GM18520 (cell line): Measurements from ENCODE around the gene SLC12A3.

Source experiments
- ATAC-seq: cut with Tn5 transposase; IDR thresholded peaks from one replicate; pipeline ENCODE4 v1.9.1; 2021; ENCODE audit not compliant: unreplicated experiment

SLC12A3 gene

GRCh38 chr16:56888806-56889205 lies 23.8 kb downstream of the SLC12A3 start:
- ATAC-seq = no peak

DNA sequence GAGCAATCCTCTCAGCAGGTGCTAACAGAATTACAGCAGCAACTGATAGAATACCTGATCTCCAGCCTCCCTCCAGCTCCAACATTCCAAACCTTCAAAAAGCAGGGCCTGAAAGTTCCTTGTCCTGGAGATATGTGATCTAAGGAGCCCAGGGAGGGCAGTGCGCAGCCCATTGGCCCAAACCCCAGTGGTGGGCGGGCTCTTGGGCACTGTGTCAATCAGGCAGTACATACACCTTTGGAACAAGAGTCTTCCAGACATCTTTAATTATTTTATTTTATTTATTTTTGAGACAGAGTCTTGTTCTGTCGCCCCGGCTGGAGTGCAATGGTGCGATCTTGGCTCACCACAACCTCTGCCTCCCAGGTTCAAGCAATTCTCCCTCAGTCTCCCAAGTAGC lies 24.2 kb downstream of the SLC12A3 start:
- no peak for ATAC-seq

DNA sequence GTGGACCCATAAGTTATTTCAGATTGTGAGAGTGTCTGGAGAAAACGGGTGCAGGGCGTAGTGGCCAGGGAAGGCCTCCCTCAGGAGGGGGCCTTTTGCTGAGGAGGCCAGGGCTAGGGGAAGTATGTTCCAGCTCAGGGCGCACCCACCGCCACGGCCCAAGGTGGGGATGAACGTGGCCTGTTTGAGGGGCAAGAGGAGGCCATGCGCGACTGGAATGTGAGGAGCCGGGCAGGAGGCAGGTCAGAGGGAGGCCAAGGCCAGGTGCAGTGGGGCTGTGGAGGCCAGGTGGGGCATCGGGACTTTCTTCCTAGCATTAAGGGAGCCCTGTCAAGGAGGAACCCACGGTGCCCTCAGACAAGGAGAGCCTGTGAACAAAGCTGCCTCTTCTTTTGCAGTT lies 26.7 kb downstream of the SLC12A3 start:
- ATAC-seq = no peak

- ATAC-seq = no peak
Observed at GRCh38 chr16:56892705-56893104, 27.7 kb downstream of the SLC12A3 start.

DNA sequence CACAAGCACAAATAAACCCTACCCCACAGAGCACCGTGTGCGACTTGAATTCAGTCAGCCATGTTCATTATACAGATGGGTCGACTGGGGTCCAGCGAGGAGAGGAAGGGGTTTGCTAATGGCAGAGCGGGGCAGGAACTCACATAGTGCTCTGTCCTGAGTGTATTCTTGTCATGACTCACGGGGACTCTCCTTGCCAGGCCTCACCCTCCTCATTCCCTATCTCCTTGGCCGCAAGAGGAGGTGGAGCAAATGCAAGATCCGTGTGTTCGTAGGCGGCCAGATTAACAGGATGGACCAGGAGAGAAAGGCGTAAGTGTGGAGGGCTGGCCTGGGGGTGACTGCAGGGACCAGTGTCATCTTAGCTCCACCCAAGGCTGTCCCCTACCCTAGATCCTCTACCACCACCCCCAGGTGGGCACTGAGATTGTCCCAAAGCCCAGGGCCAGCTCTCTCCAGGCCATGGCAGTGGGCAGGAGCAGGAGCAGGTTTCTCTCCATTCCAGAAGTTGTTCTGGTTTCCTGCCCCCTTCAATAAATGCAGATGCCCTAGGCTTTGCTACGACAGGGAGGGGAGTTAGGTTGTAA lies 29.4 kb downstream of the SLC12A3 start:
- no peak for ATAC-seq

DNA sequence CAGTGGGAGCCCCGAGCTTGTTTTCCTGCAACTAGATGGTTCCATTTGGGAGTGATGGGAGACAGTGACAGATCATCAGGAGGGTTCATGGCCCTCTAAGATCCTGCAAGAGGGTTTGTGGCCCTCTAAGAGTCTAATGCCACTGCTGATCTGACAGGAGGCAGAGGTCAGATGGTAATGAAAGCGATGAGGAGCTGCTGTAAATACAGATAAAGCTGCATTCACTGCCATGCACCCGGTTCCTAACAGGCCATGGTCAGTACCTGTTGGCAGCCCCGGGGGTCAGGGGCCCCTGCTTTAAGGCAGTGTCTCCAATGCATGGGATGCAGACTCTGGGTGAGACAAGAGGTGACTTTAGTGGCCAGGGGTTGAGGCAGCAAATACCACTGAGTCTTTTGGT lies 30.8 kb downstream of the SLC12A3 start:
- ATAC-seq = no peak

DNA sequence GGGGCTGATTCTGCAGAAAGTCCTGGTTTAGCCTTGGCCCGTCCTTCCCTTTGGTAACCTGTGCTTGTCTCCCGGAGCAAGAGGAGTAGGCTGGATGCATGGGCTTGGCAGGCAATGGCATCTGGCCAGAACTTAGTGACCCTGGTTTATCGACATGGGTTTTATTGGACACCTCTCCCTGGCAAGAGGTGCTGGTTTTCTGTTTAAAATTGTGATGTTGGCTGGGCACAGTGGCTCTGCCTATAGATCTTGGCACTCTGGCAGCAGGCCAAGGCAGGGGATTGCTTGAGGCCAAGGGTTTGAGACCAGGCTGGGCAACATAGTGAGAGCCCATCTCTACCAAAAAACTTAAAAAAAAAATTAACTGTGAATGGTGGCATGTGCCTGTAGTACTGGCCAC lies 31.2 kb downstream of the SLC12A3 start:
- ATAC-seq = no peak

GRCh38 chr16:56897026-56897799 lies 32.2 kb downstream of the SLC12A3 start:
- no peak for ATAC-seq

DNA sequence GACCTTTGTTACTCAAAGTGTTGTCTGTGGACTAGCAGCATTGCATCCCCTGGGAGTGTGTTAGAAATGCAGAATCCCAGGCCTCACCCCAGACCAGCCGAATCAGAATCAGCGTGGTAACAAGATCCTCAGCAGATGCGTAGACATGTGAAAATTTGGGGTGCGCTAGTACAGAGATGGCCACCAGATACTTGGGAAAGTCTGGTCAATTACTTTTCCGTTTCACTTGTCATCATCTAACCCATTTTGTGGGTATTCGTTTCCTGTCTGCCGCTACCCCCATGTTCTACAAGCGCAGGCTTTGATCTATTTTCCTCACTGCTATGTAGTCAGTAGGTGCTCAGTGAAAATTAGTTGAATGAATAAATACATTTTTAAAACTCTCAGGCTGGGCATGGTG lies 33.8 kb downstream of the SLC12A3 start:
- ATAC-seq = no peak

- no peak for ATAC-seq
Observed at GRCh38 chr16:56903866-56904265, 38.9 kb downstream of the SLC12A3 start.

- no peak for ATAC-seq
Observed at GRCh38 chr16:56907401-56907800, 42.4 kb downstream of the SLC12A3 start.

DNA sequence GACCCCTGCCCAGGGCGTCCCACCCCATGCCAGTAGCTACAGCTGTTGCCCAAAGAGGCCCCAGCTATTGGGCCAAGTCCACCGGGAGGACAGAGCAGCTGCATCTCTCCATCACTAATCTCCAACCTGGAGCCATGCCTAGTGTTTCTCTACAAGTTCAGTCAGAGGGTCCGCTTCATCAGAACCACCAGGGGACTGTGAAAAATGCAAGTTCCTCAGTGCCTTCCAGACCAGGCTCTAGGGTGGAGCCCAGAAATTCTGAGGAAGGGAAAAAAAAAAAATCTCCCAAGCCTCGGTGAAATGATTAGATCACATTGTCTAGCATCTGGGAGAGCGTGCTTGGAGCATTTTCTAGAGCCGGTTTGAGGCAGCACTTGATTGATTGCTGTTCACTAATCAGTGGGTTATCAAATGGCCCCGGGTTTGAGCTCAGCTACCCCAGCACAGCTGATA lies 44.5 kb downstream of the SLC12A3 start:
- no peak for ATAC-seq

DNA sequence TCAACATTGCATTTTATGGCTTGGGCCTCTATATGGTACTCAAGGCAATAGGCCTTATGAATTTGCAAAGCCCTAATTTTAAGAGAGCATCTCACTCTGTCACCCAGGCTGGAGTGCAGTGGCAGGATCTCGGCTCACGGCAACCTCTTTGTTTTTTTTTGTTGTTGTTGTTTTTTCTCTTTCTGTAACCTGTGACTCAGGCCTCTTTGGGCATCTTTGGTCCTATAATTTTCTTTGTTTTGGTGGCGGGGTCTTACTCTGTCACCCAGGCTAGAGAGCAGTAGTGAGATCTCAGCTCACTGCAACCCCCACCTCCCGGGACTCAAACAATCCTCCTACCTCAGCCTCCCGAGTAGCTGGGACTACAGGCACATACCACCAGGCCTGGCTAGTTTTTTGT lies 45.1 kb downstream of the SLC12A3 start:
- ATAC-seq = no peak

DNA sequence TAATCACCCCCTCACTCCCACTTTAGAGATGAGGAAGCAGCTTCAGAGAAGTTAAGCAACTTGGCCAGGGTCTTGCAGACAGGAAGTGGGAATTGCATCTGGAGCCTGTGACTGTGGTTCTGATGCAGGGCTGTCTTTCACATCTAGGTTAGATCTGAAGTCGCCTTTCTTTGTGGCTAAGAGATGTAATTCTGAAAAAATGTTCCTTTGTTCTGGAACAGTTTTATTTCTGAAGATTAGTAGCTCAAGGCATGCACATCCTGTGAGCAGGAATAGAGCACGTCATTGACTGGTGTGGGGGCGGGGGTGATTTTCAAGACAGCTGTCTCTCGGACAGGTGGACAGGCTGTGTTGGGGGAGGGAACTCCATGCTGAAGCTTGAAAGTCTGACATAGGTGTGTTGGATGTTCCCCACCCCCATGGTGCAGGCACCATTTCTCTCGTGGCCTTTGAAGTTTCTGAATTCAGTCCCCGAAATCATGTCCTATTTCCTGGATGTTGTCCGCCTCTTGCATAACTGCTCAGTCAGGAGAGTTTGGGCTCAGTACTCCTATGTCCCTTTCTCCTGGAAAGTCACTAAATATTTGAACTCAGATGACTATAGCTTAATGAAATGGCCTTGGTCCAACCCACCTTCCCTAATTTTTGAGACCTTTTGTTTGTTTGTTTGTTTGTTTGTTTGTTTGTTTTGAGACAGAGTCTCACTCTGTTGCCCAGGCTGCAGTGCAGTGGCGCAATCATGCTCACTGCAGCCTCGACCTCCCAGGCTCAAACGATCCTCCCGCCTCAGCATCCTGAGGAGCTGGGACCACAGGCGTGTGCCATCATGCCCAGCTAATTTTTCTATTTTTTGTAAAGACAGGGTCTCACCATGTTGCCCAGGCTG lies 45.9 kb downstream of the SLC12A3 start:
- ATAC-seq = no peak

DNA sequence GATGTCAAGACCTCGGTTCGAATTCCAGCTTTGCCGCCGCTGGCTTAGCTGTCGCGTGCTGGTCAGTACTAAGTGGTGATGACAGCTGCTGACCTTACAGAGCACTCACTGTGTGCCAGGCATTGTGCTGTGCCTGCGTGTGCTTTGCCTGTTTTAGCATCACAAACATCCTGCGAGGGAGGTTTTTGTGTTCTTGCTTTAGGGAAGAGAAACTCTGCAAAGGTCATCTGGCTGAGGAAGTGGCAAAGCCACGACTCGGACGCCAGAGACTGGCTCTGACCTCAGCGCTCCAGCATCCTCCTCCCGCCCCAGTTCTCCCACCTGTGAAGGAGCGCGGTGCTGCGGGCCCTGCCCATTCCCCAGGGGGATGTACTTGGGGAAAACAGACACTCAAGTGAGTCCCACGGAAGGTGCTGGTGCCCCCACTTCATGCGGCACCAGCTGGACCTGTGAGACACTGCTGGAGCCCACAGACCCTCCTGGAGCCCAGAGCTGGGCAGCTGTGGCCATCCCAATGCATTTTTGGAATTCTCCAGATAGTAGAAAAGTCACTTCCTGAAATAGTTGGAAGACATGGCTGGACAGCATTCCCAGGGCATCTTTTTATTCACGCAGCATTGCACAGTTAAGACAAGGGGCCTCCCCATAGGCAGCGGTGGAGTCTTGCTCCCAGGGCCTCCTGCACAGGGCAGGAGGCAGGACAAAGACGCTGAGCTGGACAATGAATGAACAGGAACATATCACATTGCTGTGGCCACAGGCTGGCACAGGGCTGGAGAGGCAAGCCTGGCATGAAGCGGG lies 47.0 kb downstream of the SLC12A3 start:
- peak; percentile 70 for ATAC-seq

DNA sequence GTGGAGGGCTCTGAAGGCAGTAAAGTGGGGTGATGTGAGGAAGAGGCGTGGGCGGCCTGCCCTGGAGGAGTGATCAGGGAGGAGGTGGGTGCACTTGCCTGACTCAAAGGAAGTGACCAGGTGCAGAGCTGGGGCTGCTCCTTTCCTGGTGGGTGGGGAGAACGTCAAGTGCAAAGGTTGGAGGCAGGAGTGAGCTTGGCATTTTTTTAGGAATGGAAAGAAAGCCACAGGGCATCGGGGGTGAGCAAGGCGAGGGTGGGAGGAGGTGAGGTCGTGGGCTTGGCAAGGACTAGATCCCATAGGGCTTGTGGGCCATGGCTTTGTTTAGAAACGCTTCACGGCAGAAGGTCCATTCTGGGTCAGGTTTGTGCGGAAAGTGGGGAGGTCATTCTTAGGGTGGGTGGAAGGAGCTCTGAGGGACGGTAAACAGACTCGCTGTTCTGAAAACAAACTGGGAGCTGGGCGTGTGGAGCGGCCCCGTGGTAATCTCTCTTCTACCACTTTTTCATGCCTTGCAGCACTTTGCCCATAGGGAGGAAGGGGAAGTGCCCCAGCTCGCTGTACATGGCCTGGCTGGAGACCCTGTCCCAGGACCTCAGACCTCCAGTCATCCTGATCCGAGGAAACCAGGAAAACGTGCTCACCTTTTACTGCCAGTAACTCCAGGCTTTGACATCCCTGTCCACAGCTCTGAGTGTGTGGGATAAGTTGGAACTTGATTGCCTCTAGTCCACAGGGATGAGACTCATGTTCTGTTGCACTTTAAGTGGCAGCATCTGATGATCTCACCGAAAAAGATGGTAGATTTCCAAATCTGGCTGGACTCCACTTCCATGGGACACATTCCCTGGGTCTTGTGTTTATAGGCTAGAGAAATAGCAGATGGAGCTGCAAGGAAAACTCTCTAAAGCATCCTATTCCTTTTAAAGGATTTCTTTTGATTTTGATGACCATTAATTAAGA lies 48.0 kb downstream of the SLC12A3 start:
- ATAC-seq = no peak

GRCh38 chr16:56914896-56915295 lies 49.9 kb downstream of the SLC12A3 start:
- no peak for ATAC-seq

GRCh38 chr16:56915336-56916119 lies 50.5 kb downstream of the SLC12A3 start:
- no peak for ATAC-seq
